ENCODE data around the gene COA8.
"Not testable (repeated sequence)": the region's sequence is repeated elsewhere in the genome, so short reads cannot be mapped to it uniquely, and the experiment has no call there.

COA8 gene

GRCh38 chr14:103593577-103593976 lies 30.8 kb downstream of the COA8 start:
- Histone ChIP-seq H3K9me3 (replicated peaks in 1 of 11) (no peaks in the 10 kb centered on the region), H3K9ac (no peak overlapping the region), H3K4me1 (peaks cover 19 to 38% (median 28%) of the 10 kb centered on the region in 10 experiments), H3K4me2 (peak overlapping the region in 2 of 11 experiments; percentile 25 to 44; a peak in 4 of 22 replicates), H3K4me3 (no peak overlapping the region), H3K27me3 (no peaks in the 10 kb centered on the region), H4K20me1 (peaks cover 0 to 15% (median 0%) of the 10 kb centered on the region in 11 experiments; a peak in 4 of 22 replicates), H3K36me3 (peaks cover 23 to 31% (median 28%) of the 10 kb centered on the region in 11 experiments), H3K27ac (no peak overlapping the region)
- no peak for TF ChIP-seq Cebpa-rat (IDR thresholded peaks at IDR 0.05)

GRCh38 chr14:103594265-103594664 lies 31.5 kb downstream of the COA8 start:
- Histone ChIP-seq H3K4me2 (peak overlapping the region in 4 of 11 experiments; percentile 14 to 44 (median 33); a peak in 5 of 22 replicates), H4K20me1 (peaks cover 0 to 15% (median 0%) of the 10 kb centered on the region in 11 experiments; a peak in 4 of 22 replicates), H3K9me3 (replicated peaks in 1 of 11) (no peaks in the 10 kb centered on the region), H3K4me1 (peaks cover 19 to 38% (median 28%) of the 10 kb centered on the region in 10 experiments), H3K9ac (no peak overlapping the region; a peak in 1 of 22 replicates), H3K36me3 (peaks cover 16 to 24% (median 21%) of the 10 kb centered on the region in 11 experiments), H3K27me3 (no peaks in the 10 kb centered on the region), H3K27ac (no peak overlapping the region), H3K4me3 (no peak overlapping the region)
- TF ChIP-seq Cebpa-rat (IDR thresholded peaks at IDR 0.05): no peak

- Histone ChIP-seq H4K20me1 (peaks cover 0 to 15% (median 0%) of the 10 kb centered on the region in 11 experiments; a peak in 4 of 22 replicates), H3K9me3 (replicated peaks in 1 of 11) (no peaks in the 10 kb centered on the region), H3K4me1 (peaks cover 22 to 41% (median 31%) of the 10 kb centered on the region in 10 experiments), H3K9ac (no peak overlapping the region), H3K4me2 (peak overlapping the region in 5 of 11 experiments; percentile 2 to 86 (median 69); a peak in 8 of 22 replicates), H3K27me3 (no peaks in the 10 kb centered on the region), H3K27ac (no peak overlapping the region), H3K36me3 (no peaks in the 10 kb centered on the region), H3K4me3 (no peak overlapping the region)
- TF ChIP-seq Cebpa-rat (IDR thresholded peaks at IDR 0.05): no peak
These were observed 35.0 kb downstream of the COA8 start for GRCh38 chr14:103597623-103598377.

- no peak overlapping the region for H3K9ac ChIP-seq
- no peaks in the 10 kb centered on the region for H3K27me3 ChIP-seq
- peaks cover 0 to 9% (median 0%) of the 10 kb centered on the region in 11 experiments; a peak in 4 of 22 replicates for H4K20me1 ChIP-seq
- TF ChIP-seq Cebpa-rat (IDR thresholded peaks at IDR 0.05): no peak
- no peaks in the 10 kb centered on the region for H3K36me3 ChIP-seq
- peaks cover 10 to 40% (median 29%) of the 10 kb centered on the region in 10 experiments for H3K4me1 ChIP-seq
- H3K9me3 ChIP-seq (replicated peaks in 1 of 11): no peaks in the 10 kb centered on the region
- H3K4me2 ChIP-seq: no peak overlapping the region
- no peak overlapping the region for H3K4me3 ChIP-seq
- no peak overlapping the region for H3K27ac ChIP-seq
These were observed 37.7 kb downstream of the COA8 start for GRCh38 chr14:103600503-103600902.

- peaks cover 0 to 26% (median 16%) of the 10 kb centered on the region in 11 experiments; a peak in 12 of 22 replicates for H4K20me1 ChIP-seq
- H3K4me1 ChIP-seq: peaks cover 27 to 58% (median 47%) of the 10 kb centered on the region in 10 experiments
- H3K4me3 ChIP-seq: no peak overlapping the region
- no peaks in the 10 kb centered on the region for H3K36me3 ChIP-seq
- no peak overlapping the region for H3K27ac ChIP-seq
- peaks cover 0 to 3% (median 0%) of the 10 kb centered on the region in 11 experiments; a peak in 1 of 22 replicates for H3K9me3 ChIP-seq (replicated peaks in 1 of 11)
- no peak overlapping the region for H3K9ac ChIP-seq
- peaks cover 0 to 11% (median 5%) of the 10 kb centered on the region in 11 experiments; a peak in 12 of 22 replicates for H3K27me3 ChIP-seq
- TF ChIP-seq Cebpa-rat (IDR thresholded peaks at IDR 0.05): no peak
- H3K4me2 ChIP-seq: peak overlapping the region in 5 of 11 experiments; percentile 8 to 99 (median 40); a peak in 6 of 22 replicates
These were observed 41.9 kb downstream of the COA8 start for GRCh38 chr14:103604620-103605019.

- peaks cover 0 to 5% (median 0%) of the 10 kb centered on the region in 11 experiments; a peak in 3 of 22 replicates for H3K36me3 ChIP-seq
- H3K9me3 ChIP-seq (replicated peaks in 1 of 11): peaks cover 20 to 28% (median 23%) of the 10 kb centered on the region in 11 experiments
- peaks cover 27 to 58% (median 47%) of the 10 kb centered on the region in 10 experiments for H3K4me1 ChIP-seq
- no peak for TF ChIP-seq Cebpa-rat (IDR thresholded peaks at IDR 0.05)
- peaks cover 0 to 26% (median 16%) of the 10 kb centered on the region in 11 experiments; a peak in 12 of 22 replicates for H4K20me1 ChIP-seq
- H3K4me2 ChIP-seq: peak overlapping the region; percentile 85 to 99 (median 98)
- peak overlapping the region in 10 of 11 experiments; percentile 2 to 54 (median 40); a peak in 15 of 22 replicates for H3K9ac ChIP-seq
- peak overlapping the region; percentile 35 to 51 (median 46); a peak in 19 of 20 replicates for H3K4me3 ChIP-seq
- H3K27me3 ChIP-seq: peaks cover 0 to 11% (median 5%) of the 10 kb centered on the region in 11 experiments; a peak in 12 of 22 replicates
- H3K27ac ChIP-seq: peak overlapping the region in 6 of 11 experiments; percentile 16 to 51 (median 33); a peak in 9 of 22 replicates
These were observed 44.4 kb downstream of the COA8 start for GRCh38 chr14:103606963-103607668.

GRCh38 chr14:103607822-103608221 lies 45.1 kb downstream of the COA8 start:
- Histone ChIP-seq H4K20me1 (peaks cover 0 to 26% (median 16%) of the 10 kb centered on the region in 11 experiments; a peak in 12 of 22 replicates), H3K9ac (peak overlapping the region in 10 of 11 experiments; percentile 2 to 54 (median 41); a peak in 15 of 22 replicates), H3K4me3 (peak overlapping the region; percentile 35 to 51 (median 46); a peak in 19 of 20 replicates), H3K4me2 (peak overlapping the region; percentile 85 to 99 (median 98)), H3K36me3 (peaks cover 0 to 5% (median 0%) of the 10 kb centered on the region in 11 experiments; a peak in 3 of 22 replicates), H3K9me3 (replicated peaks in 1 of 11) (peaks cover 23 to 31% (median 25%) of the 10 kb centered on the region in 11 experiments), H3K4me1 (peaks cover 27 to 53% (median 43%) of the 10 kb centered on the region in 10 experiments), H3K27me3 (peaks cover 0 to 11% (median 5%) of the 10 kb centered on the region in 11 experiments; a peak in 12 of 22 replicates), H3K27ac (peak overlapping the region in 3 of 11 experiments; percentile 20 to 45 (median 35); a peak in 6 of 22 replicates)
- TF ChIP-seq Cebpa-rat (IDR thresholded peaks at IDR 0.05): no peak

- Histone ChIP-seq H3K9me3 (replicated peaks in 1 of 11) (peaks cover 23 to 31% (median 25%) of the 10 kb centered on the region in 11 experiments), H3K4me1 (peaks cover 32 to 48% (median 37%) of the 10 kb centered on the region in 10 experiments), H4K20me1 (peaks cover 0 to 26% (median 16%) of the 10 kb centered on the region in 11 experiments; a peak in 12 of 22 replicates), H3K4me2 (peak overlapping the region in 1 of 11 experiments; percentile 96; a peak in 2 of 22 replicates), H3K27me3 (peaks cover 0 to 11% (median 5%) of the 10 kb centered on the region in 11 experiments; a peak in 12 of 22 replicates)
- H3K36me3 ChIP-seq, H3K27ac ChIP-seq, H3K4me3 ChIP-seq, H3K9ac ChIP-seq: not testable (repeated sequence)
These were observed 46.3 kb downstream of the COA8 start for GRCh38 chr14:103609081-103609480.
